HG02981 (cell line): ENCODE results near the gene SCARF1.

Experiments
- ATAC-seq: cut with Tn5 transposase; IDR thresholded peaks from one replicate; pipeline ENCODE4 v1.9.1; 2021; ENCODE audit warnings: mild to moderate bottlenecking, moderate library complexity; ENCODE audit not compliant: unreplicated experiment

Gene SCARF1

DNA sequence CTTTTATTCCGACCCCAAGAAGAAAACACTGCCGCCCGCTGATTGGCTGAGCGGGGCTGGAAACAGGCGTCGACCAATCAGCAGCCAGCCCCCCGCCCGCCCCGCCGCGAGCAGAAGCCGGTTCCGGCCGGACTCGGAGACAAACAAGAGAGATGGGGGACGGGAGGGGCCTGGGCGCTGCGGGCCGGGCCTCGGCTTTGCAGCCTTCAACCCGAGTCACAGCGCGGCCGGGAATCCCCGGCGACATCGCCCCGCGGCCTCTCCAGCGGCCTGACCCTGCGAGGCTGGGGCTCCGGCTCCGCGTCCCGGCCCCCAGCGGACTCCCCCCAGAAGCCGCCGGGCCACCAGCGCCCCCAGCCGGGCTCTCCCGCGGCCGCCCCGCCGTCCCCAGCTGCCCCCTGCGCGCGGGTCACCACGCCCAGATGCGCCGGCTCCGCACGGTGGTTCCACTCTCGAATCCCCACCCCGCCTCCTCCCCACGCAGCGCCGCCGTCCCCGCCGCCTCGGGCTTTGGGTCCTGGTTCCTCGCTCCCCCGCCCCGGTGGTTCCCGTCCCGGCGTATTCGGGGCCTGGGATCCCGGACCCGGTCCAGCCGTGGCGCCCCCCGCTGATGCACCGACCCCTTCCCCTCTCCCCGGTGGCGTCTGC is 16.6 kb downstream of the SCARF1 start:
- ATAC-seq, result peak; percentile 49

GRCh38 chr17:1627982-1628855 is 17.3 kb downstream of the SCARF1 start, which contains the start of gene SLC43A2:
TSS of gene SLC43A2 (minus strand) at chr17:1628834. CDS start at chr17:1627874, 960 bp downstream.
- peak; percentile 46 for ATAC-seq

GRCh38 chr17:1627182-1627981 is 18.1 kb downstream of the SCARF1 start:
- no peak for ATAC-seq

DNA sequence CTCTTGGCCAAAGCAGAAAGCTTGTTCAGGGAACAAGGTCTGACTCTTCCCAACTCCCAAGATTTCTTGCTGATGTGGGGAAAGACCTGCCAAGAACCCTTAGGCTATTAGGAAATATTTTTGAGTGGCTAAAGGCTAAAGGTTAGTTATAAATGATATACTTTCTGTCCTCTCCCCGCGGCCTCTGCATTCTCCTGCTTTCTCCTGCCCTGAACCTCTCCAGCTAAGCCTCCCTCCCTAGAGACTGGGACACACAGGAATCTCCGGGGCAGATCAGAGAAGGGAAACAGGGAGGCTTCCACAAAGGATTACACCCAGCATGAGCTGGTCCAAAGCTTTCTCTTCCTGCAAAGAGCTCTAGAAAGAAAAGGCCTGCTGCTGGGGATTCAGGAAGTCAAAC is 19.2 kb downstream of the SCARF1 start:
- no peak for ATAC-seq

- no peak for ATAC-seq
Observed at GRCh38 chr17:1625581-1625980, 20.0 kb downstream of the SCARF1 start.

- ATAC-seq, result no peak
Observed at GRCh38 chr17:1625053-1625452, 20.5 kb downstream of the SCARF1 start.

GRCh38 chr17:1624650-1625049 is 20.9 kb downstream of the SCARF1 start:
- no peak for ATAC-seq

DNA sequence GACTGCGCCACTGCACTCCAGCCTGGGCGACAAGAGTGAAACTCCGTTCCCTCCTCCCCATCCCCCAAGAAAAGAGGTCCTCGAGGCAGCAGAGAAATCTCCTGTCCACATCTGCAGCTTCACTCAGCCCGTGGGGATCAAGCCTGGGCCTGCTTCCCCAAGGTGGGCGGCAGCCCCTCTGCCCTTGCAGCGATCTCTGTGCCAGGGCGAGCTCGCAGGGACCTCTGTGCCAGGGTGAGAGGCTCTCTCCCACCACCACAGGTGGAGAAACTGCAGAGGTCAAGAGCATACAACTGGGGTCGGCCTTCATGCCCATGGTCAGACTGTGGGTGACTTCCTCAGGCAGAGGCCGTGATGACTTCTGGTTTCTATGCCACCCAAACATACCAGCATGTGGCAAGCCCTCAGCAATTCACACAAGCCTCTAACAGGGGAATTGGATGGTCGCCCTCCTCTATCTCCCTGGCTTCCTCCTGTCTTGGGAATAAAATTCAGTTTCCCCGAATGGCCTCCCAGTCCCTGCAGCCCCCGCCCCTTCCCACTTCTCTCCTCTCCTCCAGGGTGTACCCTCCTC is 22.4 kb downstream of the SCARF1 start:
- ATAC-seq, result no peak

- ATAC-seq, result no peak
Observed at GRCh38 chr17:1621273-1621954, 24.1 kb downstream of the SCARF1 start.

- no peak for ATAC-seq
Observed at GRCh38 chr17:1620486-1620885, 25.0 kb downstream of the SCARF1 start.

GRCh38 chr17:1617620-1618174 is 27.8 kb downstream of the SCARF1 start:
- ATAC-seq, result no peak

- ATAC-seq, result no peak
Observed at GRCh38 chr17:1616101-1616500, 29.4 kb downstream of the SCARF1 start.

DNA sequence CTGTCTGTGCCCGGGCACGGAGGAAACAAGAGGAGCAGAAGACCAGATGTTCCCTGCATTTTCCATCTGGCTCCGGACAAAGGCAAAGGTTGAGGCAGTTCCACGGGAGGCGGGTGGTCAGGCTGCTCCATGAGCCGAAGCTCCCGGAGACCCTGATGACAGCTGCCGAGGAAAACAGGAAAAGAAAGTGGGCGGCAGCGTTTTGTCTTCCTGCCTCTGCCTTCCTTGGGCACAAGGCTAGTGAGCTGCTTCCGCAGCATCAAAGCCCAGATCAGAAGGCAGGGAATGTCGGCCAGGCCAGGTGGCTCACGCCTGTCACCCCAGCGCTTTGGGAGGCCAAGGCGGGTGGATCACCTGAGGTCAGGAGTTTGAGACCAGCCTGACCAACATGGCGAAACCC is 33.1 kb downstream of the SCARF1 start:
- ATAC-seq, result no peak

DNA sequence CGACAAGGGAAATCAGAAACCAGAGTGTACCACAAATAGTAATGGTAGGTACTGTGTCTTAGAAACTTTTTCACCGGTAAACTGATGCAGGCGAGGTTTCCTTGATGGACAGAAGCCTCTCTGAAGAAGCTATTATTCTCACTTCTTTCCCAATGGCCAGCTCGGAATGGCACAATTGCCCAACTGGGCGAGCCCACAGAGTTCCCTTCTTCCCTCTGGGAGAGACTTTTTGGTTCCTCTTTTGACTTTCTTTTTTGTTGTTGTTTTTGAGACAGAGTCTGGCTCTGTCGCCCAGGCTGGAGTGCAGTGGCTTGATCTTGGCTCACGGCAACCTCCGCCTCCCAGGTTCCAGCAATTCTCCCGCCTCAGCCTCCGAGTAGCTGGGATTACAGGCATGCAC is 33.8 kb downstream of the SCARF1 start:
- no peak for ATAC-seq

DNA sequence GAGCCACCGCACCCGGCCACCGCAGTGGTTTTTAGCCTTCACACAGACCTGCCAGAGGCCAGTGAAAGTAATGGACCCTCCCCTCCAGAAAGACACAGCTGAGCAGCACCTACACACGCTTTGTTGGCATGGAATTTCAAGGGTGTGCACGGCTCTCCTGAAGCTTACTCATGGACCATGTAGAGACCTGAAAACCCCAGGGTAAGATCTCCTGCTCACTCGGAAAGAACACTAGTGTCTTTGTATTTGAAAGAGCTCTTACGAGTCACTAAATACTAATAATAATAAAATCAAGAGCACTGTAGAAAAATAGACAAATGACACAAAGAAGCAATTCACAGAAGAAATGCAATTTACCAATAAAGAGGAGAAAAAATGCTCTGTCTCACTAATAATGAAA is 36.9 kb downstream of the SCARF1 start:
- no peak for ATAC-seq

DNA sequence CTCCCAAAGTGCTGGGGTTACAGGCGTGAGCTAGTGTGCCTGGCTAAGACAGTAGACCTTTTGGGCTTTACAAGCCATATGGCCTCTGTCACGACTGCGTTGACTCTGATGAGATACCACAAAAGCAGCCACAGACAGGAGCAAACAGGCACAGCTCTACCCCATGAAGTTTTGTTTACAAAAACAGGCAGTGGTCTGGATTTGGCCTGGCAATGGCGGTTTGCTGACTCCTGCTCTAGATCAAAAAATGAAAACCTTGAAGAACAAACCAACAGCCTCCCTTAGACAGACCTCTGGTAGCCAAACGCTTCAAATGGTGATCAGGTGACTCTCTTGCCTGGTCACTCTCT is 37.6 kb downstream of the SCARF1 start:
- no peak for ATAC-seq

- ATAC-seq, result no peak
Observed at GRCh38 chr17:1606352-1606985, 39.1 kb downstream of the SCARF1 start.

GRCh38 chr17:1605681-1606351 is 39.7 kb downstream of the SCARF1 start:
- no peak for ATAC-seq

GRCh38 chr17:1604831-1605528 is 40.6 kb downstream of the SCARF1 start:
- ATAC-seq, result no peak
